Stimulated activated naive CD8-positive, alpha-beta T cell treated with anti-CD3 and anti-CD28 coated beads, Interleukin-15, Interleukin-2, amounts not matched to agents 100 ng/mL and 50 ng/mL, for 24 hours (primary cell): ENCODE measurements around the gene ITSN1.

Experiments
- H3K27ac Mint-ChIP-seq: one replicate; pipeline ENCODE4 v1.8.0; 2021; ENCODE audit warnings: mild to moderate bottlenecking, mixed read lengths
- H3K27me3 Mint-ChIP-seq: one replicate; pipeline ENCODE4 v1.8.0; 2021; ENCODE audit warnings: mixed read lengths
- H3K36me3 Mint-ChIP-seq: one replicate; pipeline ENCODE4 v1.8.0; 2021; ENCODE audit warnings: low read depth, mixed read lengths
- H3K4me1 Mint-ChIP-seq: one replicate; pipeline ENCODE4 v1.8.0; 2021; ENCODE audit warnings: low read depth, mixed read lengths
- H3K4me3 Mint-ChIP-seq: one replicate; pipeline ENCODE4 v1.8.0; 2021; ENCODE audit warnings: mild to moderate bottlenecking, mixed read lengths
- H3K9me3 Mint-ChIP-seq: one replicate; pipeline ENCODE4 v1.8.0; 2021; ENCODE audit warnings: mixed read lengths

The ITSN1 gene

DNA sequence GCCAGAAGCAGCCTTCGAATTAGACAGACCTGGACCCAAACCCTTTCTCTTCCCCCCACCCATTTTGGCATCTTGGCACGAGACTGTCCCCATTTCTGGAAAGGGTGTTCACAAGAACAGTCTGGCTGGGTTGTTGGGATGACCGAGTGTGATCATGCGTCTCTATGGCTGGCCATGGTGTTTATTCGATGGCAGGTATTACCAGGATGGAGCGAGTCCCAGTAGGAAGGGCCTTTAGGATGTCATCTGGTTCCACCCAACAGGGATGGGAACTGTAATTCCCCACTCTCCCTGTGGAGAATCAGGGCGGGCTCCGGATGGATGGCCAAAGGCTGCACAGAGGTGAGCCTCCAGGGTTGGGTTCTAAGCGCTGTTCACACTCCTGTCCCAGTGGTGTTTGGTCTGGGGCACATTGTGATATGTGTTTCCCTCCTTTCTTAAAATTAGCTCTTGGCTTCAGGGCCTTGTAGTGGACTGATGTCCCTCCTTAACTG, 306.7 kb downstream of the ITSN1 start:
- Mint-ChIP-seq H3K27me3 (peaks cover 4% of the 10 kb centered on the region), H3K9me3 (peaks cover 8% of the 10 kb centered on the region), H3K36me3 (peaks cover 20% of the 10 kb centered on the region), H3K27ac (peak overlapping the region; percentile 100), H3K4me3 (peak overlapping the region; percentile 81), H3K4me1 (peaks cover 92% of the 10 kb centered on the region)
